Measurements from ENCODE around the gene CD320. TPM values are rescaled to one million over a fixed set of nuclear protein-coding genes. Genes with fewer than 3 reads are reported as not detected.
A peak's percentile ranks its signal among the peaks of the same experiment; 100 is the strongest.

The CD320 gene
- total and polyA plus RNA-seq, 7 donors: 10.2 to 72.6 (median 27.4) TPM

DNA sequence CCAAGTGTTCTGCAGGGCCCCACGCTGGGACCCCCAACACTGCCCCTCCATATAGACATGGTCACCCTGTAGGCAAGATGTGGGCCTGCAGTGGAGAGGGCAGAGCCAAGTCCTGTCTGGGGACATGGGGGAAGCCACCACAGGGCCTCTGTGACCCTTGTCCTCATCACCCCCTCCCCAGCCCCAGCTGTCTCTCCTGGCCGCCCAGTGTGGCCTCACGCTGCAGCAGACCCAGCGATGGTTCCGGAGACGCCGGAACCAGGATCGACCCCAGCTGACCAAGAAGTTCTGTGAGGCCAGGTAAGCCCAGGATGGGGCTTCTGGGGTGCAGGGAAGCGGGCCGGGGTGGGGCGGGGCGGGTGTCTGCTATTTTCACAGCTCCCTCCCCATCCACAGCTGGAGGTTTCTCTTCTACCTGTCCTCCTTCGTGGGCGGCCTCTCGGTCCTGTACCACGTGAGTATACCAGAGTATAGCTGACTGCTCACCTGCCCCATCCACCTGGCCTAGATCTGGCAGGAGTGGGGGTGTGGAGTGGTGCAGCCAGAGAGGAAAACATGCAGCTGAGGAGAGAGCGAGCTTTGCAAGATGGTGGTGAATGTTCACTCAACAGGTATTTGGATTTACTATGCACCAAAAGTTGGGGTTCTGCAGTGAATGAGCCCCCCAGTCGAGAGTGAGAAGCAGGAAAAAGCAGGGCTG, 52.6 kb downstream of the CD320 start:
- H3K4me1 ChIP-seq: peaks cover 0 to 25% (median 19%) of the 10 kb centered on the region in 4 donors
- H3K4me3 ChIP-seq: no peak overlapping the region
- 79 to 94% methylated on average over 18 of the region's 18 CpGs for WGBS, 2 donors
- H3K36me3 ChIP-seq: peaks cover 11 to 48% (median 17%) of the 10 kb centered on the region in 4 donors
- TF ChIP-seq POLR2A (IDR thresholded peaks at IDR 0.05) (no peak), POLR2AphosphoS5 (IDR thresholded peaks at IDR 0.05) (no peak), EP300 (IDR thresholded peaks at IDR 0.05) (no peak)
- TF ChIP-seq, protein P1, sequence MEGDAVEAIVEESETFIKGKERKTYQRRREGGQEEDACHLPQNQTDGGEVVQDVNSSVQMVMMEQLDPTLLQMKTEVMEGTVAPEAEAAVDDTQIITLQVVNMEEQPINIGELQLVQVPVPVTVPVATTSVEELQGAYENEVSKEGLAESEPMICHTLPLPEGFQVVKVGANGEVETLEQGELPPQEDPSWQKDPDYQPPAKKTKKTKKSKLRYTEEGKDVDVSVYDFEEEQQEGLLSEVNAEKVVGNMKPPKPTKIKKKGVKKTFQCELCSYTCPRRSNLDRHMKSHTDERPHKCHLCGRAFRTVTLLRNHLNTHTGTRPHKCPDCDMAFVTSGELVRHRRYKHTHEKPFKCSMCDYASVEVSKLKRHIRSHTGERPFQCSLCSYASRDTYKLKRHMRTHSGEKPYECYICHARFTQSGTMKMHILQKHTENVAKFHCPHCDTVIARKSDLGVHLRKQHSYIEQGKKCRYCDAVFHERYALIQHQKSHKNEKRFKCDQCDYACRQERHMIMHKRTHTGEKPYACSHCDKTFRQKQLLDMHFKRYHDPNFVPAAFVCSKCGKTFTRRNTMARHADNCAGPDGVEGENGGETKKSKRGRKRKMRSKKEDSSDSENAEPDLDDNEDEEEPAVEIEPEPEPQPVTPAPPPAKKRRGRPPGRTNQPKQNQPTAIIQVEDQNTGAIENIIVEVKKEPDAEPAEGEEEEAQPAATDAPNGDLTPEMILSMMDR (IDR thresholded peaks at IDR 0.05): no peak
- H3K9me3 ChIP-seq: no peaks in the 10 kb centered on the region
- no peaks in the 10 kb centered on the region for H3K27me3 ChIP-seq
- no peak for DNase-seq
- intact Hi-C loops (cut with DNase I): no loop called here
- H3K27ac ChIP-seq: no peak overlapping the region

DNA sequence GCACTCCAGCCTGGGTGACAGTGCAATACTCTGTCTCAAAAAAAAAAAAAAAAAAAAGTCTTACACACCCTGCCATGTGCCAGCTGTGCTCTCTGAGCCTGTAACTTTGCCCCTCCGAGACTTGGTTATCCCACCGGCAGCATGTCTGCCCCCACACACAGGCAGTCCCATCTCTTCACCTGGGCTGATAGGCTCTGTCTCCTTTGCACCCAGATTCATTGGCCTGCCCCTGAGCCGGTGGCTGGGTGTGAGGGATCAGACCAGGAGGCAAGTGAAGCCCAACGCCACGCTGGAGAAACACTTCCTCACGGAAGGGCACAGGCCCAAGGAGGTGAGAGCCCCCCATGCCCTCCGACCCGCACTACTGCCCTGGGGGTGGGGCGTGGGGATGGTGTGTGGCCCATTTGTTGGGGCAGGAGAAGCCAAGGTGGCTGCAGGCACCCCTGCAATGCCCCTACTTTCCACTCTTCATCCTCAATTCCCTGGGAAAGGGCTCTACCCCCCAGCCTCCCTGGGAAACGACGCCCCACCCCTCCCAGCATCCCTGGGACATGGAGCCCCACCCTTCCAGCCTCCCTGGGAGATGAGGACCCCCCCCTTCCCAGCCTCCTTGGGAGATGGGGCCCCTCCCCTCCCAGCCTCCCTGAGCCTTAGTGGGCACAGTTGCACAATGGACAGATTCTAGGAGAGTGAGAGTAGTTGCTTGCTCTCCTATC, 53.7 kb downstream of the CD320 start:
- intact Hi-C loops (cut with DNase I): loop anchor here (5.0 kb wide), 1 partner anchor 252 kb away; no protein-coding TSS in a partner anchor
- no peaks in the 10 kb centered on the region for H3K9me3 ChIP-seq
- peaks cover 0 to 25% (median 21%) of the 10 kb centered on the region in 4 donors for H3K4me1 ChIP-seq
- TF ChIP-seq POLR2AphosphoS5 (IDR thresholded peaks at IDR 0.05) (no peak), POLR2A (IDR thresholded peaks at IDR 0.05) (no peak), EP300 (IDR thresholded peaks at IDR 0.05) (no peak)
- TF ChIP-seq, protein P1 (IDR thresholded peaks at IDR 0.05): no peak
- H3K4me3 ChIP-seq: no peak overlapping the region
- H3K27me3 ChIP-seq: no peaks in the 10 kb centered on the region
- DNase-seq: no peak
- peaks cover 11 to 41% (median 17%) of the 10 kb centered on the region in 4 donors for H3K36me3 ChIP-seq
- H3K27ac ChIP-seq: no peak overlapping the region
- WGBS, 2 donors: 80 to 89% methylated on average over 11 of the region's 11 CpGs

GRCh38 chr19:8253678-8254077, 54.5 kb downstream of the CD320 start:
- H3K9me3 ChIP-seq: no peaks in the 10 kb centered on the region
- peaks cover 11 to 41% (median 17%) of the 10 kb centered on the region in 4 donors for H3K36me3 ChIP-seq
- no peaks in the 10 kb centered on the region for H3K27me3 ChIP-seq
- peaks cover 0 to 25% (median 21%) of the 10 kb centered on the region in 4 donors for H3K4me1 ChIP-seq
- no peak for TF ChIP-seq POLR2AphosphoS5 (IDR thresholded peaks at IDR 0.05)
- TF ChIP-seq, protein P1 (IDR thresholded peaks at IDR 0.05): no peak
- no peak for TF ChIP-seq POLR2A (IDR thresholded peaks at IDR 0.05)
- TF ChIP-seq EP300 (IDR thresholded peaks at IDR 0.05): no peak
- intact Hi-C loops (cut with DNase I): loop anchor here (1.0 to 5.0 kb wide), 4 partner anchors 95 to 401 kb away; no protein-coding TSS in a partner anchor
- no peak overlapping the region for H3K27ac ChIP-seq
- no peak for DNase-seq
- 72 to 92% methylated on average over 12 of the region's 12 CpGs for WGBS, 2 donors
- no peak overlapping the region for H3K4me3 ChIP-seq

DNA sequence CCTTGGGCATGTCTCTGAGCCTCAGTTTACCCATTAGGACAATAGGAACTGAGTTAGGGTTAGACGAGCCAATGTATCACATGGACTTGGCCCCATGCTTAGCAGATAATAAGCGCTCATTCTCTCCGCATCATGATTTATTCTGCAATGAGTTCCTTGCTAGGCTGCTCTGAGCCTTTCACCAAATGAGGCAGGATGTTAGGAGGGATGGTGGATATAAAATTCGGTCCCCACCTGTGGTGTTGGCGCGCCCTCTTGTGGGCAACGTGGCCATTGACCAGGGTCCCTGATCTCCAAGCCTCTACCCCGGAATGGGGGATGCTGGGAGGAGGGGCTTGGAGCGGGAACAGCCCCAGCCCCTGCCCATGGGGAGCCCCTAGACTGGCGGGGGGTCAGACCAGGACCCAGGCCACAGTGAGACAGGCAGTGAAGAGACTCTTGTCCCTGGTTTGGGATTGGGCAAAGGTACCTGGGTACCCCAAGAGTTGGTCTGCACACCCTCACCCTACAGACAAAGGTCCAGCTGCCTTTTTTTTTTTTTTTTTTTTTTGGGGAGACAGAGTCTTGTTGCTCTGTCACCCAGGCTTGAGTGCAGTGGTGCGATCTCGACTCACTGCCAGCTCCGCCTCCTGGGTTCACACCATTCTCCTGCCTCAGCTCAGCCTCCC, 55.1 kb downstream of the CD320 start:
- H3K4me1 ChIP-seq: peaks cover 0 to 25% (median 21%) of the 10 kb centered on the region in 4 donors
- peak; percentile 89 for DNase-seq
- TF ChIP-seq, protein P1 (IDR thresholded peaks at IDR 0.05): peak; percentile 83 to 95 (median 90)
- no peak for TF ChIP-seq POLR2A (IDR thresholded peaks at IDR 0.05)
- peak in 1 of 4 donors; percentile 33 for TF ChIP-seq POLR2AphosphoS5 (IDR thresholded peaks at IDR 0.05)
- 21 to 35% methylated on average over 13 of the region's 13 CpGs for WGBS, 2 donors
- H3K27me3 ChIP-seq: no peaks in the 10 kb centered on the region
- peak overlapping the region in 1 of 4 donors; percentile 11 for H3K27ac ChIP-seq
- H3K4me3 ChIP-seq: no peak overlapping the region
- intact Hi-C loops (cut with DNase I): loop anchor here (1.0 to 5.0 kb wide), 4 partner anchors 95 to 400 kb away; no protein-coding TSS in a partner anchor
- H3K36me3 ChIP-seq: peaks cover 11 to 38% (median 17%) of the 10 kb centered on the region in 4 donors
- no peaks in the 10 kb centered on the region for H3K9me3 ChIP-seq

Other genes with a start within 250 kb of the CD320 start
- gene FBN3, start 158.8 kb downstream of the CD320 start, total RNA-seq: not detected
- gene FBN3, start 158.8 kb downstream of the CD320 start, polyA plus RNA-seq: under 1 TPM in 1 of 3 donors, not detected in 2; 0.06 TPM
- gene CERS4, start 99.0 kb downstream of the CD320 start, total RNA-seq: 10 to 100 TPM; 24.1 to 40.0 (median 30.2) TPM
- gene CERS4, start 99.0 kb downstream of the CD320 start, polyA plus RNA-seq: 10 to 100 TPM in 2 of 3 donors, 1 to 10 TPM in 1; 1.4 to 18.6 (median 11.4) TPM
- 10 to 100 TPM; 21.0 to 35.5 (median 27.5) TPM for gene NDUFA7, start 13.0 kb upstream of the CD320 start, total RNA-seq
- 100 to 1,000 TPM; 115 to 146 (median 130) TPM for gene NDUFA7, start 13.0 kb upstream of the CD320 start, polyA plus RNA-seq
- gene RPS28, start 13.1 kb upstream of the CD320 start, total RNA-seq: 100 to 1,000 TPM; 244 to 601 (median 414) TPM
- gene RPS28, start 13.1 kb upstream of the CD320 start, polyA plus RNA-seq: 100 to 1,000 TPM; 574 to 938 (median 657) TPM
- gene KANK3, start 34.9 kb upstream of the CD320 start, total RNA-seq: 1 to 10 TPM; 6.5 to 8.9 (median 8.4) TPM
- gene KANK3, start 34.9 kb upstream of the CD320 start, polyA plus RNA-seq: 1 to 10 TPM in 2 of 3 donors, under 1 TPM in 1; 0.92 to 4.9 (median 3.6) TPM
- gene ANGPTL4, start 55.8 kb upstream of the CD320 start, total RNA-seq: 10 to 100 TPM in 3 of 4 donors, 1 to 10 TPM in 1; 7.1 to 31.6 (median 24.0) TPM
- 10 to 100 TPM in 1 of 3 donors, 1 to 10 TPM in 2; 2.3 to 10.3 (median 2.4) TPM for gene ANGPTL4, start 55.8 kb upstream of the CD320 start, polyA plus RNA-seq
- 10 to 100 TPM; 17.5 to 42.1 (median 28.7) TPM for gene RAB11B, start 82.0 kb upstream of the CD320 start, total RNA-seq
- gene RAB11B, start 82.0 kb upstream of the CD320 start, polyA plus RNA-seq: 100 to 1,000 TPM in 1 of 3 donors, 10 to 100 TPM in 2; 67.0 to 103 (median 82.9) TPM
- gene MARCHF2, start 104.9 kb upstream of the CD320 start, total RNA-seq: 100 to 1,000 TPM; 283 to 383 (median 303) TPM
- gene MARCHF2, start 104.9 kb upstream of the CD320 start, polyA plus RNA-seq: 10 to 100 TPM; 25.8 to 46.2 (median 42.1) TPM
- gene HNRNPM, start 136.6 kb upstream of the CD320 start, total RNA-seq: 100 to 1,000 TPM in 1 of 4 donors, 10 to 100 TPM in 3; 62.8 to 100 (median 76.1) TPM
- gene HNRNPM, start 136.6 kb upstream of the CD320 start, polyA plus RNA-seq: 100 to 1,000 TPM in 1 of 3 donors, 10 to 100 TPM in 2; 80.5 to 224 (median 83.9) TPM
- 1 to 10 TPM in 1 of 4 donors, under 1 TPM in 2, not detected in 1; 0.16 to 1.1 (median 0.36) TPM for gene PRAM1, start 194.3 kb upstream of the CD320 start, total RNA-seq
- gene PRAM1, start 194.3 kb upstream of the CD320 start, polyA plus RNA-seq: 1 to 10 TPM in 1 of 3 donors, under 1 TPM in 2; 0.60 to 1.5 (median 0.69) TPM
- gene ZNF414, start 205.8 kb upstream of the CD320 start, total RNA-seq: 10 to 100 TPM in 2 of 4 donors, 1 to 10 TPM in 2; 3.6 to 18.9 (median 10.9) TPM
- gene ZNF414, start 205.8 kb upstream of the CD320 start, polyA plus RNA-seq: 10 to 100 TPM; 17.1 to 31.0 (median 24.0) TPM

All from sigmoid colon (tissue), 7 donors.